SK-N-DZ (cell line): ENCODE results near the gene UBTF.
"Not testable (repeated sequence)": the region's sequence is repeated elsewhere in the genome, so short reads cannot be mapped to it uniquely, and the experiment has no call there.

Experiments used
- DNase-seq: peaks from one replicate; pipeline ENCODE4 v3.0.0-alpha.2; 2015; ENCODE audit warnings: low spot score

UBTF gene

DNA sequence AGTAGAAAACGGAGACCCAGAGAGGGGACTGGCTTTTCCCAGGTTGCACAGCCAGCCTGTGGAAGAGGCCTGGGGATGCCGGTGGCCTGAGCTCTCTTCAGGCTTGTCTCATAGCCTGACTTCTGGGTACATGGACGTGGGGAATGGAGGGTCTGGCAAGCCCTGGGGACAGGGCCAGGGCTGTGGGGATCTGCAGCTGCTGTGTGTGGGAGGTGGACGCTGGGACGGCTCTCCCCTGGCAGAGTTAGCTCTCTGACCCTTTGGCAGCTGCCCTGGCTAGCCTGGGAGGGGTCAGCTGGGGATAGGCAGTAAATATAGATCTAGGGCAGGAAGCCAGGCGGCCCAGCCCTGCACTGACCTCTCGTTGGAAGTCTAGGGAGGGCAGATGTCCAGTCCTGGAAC lies 28.0 kb upstream of the UBTF start:
- no peak for DNase-seq

DNA sequence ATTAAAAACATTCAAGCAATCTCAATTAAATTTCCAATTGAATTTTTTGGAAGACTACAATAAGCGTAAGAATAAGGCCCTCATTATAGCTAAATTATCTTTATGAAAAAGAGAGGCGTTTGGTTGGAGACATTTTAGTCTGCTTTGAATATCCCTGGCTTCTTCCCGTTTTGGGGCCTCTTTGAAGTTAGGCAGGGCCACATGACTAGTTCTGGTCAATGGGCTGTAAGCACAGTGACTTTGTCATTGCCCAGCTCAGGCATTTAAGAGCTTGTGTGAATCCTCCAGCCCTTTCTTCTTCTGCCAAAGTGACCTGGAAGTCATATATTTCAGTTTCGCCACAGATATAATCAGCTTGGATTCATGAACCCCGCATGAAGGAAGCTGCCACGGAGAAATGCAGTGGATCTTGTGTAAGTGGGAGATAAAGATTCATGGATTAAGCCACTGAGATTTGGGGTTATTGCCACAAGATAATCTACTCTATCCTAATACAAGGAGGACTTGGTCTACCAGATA lies 21.7 kb upstream of the UBTF start:
- DNase-seq = no peak

DNA sequence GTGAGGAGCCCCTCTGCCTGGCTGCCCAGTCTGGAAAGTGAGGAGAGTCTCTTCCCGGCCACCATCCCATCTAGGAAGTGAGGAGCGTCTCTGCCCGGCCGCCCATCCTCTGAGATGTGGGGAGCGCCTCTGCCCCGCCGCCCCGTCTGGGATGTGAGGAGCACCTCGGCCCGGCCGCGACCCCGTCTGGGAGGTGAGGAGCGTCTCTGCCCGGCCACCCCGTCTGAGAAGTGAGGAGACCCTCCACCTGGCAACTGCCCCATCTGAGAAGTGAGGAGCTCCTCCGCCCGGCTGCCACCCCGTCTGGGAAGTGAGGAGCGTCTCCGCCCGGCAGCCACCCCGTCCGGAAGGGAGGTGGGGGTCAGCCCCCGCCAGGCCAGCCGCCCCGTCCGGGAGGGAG lies 18.4 kb upstream of the UBTF start:
- DNase-seq = not testable (repeated sequence)

DNA sequence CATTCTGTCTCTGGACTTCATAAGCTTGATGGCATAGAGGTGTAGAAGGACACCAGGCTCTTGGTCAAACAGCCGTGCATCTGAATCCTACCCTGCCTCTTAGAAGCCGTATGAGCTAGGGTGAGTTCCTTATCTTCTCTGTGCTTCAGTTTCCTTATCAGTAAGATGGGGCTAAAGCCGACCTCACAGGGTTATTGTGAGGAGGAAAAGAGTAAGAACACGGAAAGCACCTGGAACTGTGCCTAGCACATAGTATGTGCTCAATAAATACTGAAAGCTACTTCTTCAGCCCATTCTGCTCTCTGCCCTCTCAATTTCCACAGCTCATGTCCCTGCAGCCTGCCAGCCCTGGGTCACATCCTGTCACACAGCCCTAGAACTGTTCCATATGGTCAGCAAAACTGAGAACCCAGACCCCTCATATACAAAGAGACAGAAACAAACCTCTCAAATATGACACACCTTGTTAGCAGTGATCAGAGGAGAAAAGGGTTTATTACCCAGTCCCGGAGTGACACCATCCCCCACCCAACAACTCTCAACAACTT lies 17.0 kb upstream of the UBTF start:
- no peak for DNase-seq

DNA sequence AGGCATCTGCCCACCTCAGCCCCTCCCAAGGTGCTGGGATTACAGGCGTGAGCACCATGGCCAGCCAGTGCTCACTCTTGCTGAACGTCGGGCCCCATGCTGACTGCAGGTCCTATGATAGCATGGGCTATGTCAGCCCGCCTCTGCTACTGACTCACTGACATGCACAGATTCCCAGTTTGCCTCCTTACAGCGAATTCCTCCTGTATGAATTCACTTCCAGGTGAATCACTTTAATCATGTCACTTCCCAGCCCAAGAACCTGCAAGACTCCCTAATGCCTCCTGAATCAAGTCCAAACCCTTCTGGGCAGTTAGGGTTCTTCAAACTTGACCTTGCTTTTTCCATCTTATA lies 16.1 kb upstream of the UBTF start:
- no peak for DNase-seq

DNA sequence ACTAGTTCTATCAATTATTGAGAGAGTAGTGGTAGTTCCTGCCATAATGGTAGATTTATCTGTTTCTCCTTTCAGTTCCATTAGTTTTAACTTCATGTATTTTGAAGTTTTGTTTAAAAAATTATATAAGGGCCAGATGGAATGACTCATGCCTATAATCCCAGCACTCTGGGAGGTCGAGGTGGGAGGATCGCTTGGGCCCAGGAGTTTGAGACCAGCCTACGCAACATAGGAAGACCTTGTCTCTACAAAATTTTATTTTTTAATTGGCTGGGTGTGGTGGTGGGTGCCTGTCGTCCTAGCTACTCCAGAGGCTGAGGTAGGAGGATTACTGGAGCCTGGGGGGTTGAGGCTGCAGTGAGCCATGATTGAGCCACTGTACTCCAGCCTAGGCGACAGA lies 14.1 kb upstream of the UBTF start:
- no peak for DNase-seq

DNA sequence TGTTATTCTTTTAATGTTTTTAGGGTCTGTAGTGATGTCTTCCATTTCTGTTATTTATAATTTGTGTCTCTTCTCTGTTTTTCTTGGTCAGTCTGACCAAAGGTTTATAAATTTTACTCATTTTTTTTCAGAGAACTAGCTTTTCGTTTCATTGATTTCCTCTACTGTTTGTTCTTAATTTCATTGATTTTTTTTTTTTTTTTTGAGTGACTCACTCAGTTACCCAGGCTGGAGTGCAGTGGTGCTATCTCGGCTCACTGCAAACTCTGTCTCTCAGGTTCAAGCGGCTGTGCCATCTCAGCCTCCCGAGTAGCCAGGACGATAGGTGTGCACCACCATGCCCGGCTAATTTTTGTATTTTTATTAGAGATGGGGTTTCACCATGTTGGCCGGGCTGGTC lies 12.6 kb upstream of the UBTF start:
- no peak for DNase-seq

DNA sequence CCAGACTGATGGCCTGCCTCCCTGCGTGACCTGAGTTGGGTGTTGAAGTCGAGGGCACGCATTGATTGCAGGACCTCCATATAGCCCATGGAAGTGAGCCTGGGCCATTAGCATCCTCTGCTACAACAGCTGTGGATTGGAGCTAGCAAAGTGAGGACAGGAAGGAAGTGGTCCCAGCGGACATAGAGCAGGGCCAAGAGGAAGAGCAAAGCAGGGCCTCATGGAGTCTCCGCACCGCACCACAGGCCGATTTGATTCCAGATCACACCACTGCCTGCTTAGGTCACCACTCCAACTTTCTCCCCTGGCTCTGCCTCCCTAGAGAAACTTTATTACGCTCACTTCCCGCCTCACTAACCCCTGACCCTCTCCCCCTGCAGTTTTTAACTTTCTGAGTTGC lies 10.7 kb upstream of the UBTF start:
- DNase-seq = no peak

DNA sequence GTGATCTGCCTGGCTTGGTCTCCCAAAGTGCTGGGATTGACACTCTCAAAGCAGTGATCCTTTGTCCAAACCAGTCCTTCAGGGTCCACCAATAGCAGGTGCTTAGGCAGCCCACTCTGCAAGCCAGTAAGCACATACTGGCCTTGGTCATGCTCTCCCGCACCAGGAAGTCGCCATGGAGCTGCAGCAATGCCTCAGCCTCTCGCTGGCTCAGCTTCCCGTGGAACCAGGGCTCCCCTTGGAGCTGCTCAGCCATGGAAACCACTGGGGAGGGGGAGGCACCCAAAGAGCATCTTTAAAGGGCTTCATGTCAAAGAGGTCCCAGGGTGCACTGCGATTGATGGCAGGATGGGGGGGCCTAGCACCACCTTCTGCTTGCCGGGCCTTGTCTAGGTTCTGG lies 9.6 kb upstream of the UBTF start:
- no peak for DNase-seq

DNA sequence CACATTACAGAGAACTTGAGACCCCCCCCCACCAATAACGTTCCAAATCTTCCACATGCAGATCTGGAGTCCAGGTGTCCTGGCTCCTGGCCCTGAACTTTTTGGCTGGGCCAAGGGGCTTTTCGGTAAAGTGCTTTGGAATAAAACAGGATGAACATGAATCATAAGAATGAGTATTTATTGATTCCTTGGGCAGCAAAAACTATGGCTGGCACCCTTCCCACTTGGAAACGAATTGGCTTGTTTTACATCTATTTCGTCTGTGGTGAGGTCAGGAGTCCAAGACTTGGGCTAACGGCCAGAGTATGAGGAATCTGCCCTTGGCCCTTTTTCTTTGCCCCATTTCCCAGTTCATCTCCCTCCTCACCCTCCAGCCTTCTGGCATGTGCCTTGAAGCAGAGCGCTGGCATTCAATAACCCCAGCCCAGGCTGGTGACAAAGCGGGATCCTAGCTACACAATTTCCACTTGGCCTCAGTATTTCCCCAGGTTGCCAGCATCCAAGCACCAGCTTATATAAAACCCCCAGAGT lies 4.1 kb upstream of the UBTF start:
- no peak for DNase-seq

DNA sequence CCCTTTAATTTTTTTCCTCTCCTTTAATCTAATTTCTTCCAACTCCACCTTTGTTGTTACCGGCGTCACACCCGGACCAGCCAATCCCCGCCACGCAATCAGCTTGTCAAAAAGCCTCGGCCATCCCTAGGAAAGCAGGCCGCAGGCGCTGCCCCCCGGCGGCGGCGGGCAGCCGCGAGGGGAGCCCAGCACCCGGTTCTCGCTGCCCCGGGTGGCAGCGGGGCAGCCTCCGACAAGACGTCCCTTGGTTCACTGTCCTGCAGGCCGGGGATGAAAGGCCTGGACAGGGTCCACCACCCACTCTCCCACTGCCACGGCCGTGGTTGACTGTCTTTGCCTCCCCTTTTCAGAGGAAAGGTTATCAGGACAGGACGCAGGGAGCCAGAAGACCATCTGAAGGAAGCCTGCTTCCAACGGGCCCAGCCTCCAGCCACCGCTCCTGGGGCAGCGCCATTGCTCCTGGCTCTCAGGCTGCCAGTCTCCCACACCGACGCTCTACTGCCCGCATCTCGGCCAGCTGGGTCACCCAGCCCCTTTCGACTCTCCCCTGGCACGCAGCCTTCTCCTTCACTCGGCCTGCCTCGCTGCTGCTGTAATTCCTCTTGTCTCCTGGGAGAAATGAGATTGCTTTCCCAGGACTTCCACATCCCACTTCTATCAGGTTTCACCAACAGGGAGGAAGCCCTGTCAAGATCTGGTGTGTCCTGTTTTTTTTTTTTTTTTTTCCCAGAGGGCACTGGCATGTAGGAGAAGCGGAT lies 2.8 kb upstream of the UBTF start:
- DNase-seq = peak; percentile 95

DNA sequence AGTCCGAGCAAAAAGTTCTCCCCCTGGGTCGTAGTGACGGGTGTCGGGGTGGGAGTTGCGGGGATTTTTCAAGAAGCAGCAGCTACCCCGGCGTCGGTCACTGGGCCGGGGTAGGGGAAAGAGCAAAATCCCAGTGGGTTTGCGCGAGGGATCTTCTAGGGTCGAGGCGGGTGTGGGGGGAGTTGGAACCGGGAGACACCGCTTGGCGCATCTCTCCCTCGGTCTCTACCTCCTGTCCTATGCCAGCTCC lies 2.3 kb upstream of the UBTF start:
- DNase-seq = no peak

DNA sequence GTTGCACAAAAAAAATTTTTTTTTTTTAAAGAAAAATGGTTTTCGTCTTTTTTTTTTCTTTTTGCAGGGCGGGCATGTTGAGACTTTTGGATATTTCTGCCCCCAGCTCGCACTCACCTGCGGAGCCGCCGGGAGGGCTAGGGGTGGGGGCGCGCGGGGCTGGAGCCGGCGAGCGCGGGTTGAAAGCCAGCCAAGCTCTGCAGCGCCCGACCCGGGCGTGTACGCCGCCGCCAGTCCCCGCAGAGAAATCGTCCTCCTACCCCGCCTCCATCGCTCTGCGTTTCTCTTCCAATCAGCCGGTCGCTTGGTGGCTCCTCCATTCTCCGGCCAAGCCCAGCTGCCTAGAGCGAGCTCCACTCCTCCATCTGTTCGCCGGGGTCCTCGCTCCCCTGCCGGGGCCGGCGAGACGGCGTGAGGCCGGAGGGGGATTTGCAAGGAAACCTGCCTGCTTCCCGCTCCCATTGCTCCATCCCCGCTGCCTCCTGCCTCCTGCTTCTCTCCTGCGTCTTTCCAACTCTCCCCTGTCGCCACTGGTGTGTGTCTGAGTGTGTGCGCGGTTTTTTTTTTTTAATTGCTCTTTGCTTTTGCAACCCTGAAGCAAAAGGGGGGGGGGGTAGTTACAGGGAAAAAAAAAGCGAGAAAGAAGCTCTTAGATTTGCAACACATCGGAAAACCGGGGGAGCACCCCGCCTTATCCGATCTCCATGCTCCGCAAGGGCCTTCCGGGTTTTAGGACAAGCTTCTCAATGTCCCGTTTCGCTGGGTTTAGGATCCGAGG lies 1.8 kb upstream of the UBTF start:
- peak; percentile 88 for DNase-seq

DNA sequence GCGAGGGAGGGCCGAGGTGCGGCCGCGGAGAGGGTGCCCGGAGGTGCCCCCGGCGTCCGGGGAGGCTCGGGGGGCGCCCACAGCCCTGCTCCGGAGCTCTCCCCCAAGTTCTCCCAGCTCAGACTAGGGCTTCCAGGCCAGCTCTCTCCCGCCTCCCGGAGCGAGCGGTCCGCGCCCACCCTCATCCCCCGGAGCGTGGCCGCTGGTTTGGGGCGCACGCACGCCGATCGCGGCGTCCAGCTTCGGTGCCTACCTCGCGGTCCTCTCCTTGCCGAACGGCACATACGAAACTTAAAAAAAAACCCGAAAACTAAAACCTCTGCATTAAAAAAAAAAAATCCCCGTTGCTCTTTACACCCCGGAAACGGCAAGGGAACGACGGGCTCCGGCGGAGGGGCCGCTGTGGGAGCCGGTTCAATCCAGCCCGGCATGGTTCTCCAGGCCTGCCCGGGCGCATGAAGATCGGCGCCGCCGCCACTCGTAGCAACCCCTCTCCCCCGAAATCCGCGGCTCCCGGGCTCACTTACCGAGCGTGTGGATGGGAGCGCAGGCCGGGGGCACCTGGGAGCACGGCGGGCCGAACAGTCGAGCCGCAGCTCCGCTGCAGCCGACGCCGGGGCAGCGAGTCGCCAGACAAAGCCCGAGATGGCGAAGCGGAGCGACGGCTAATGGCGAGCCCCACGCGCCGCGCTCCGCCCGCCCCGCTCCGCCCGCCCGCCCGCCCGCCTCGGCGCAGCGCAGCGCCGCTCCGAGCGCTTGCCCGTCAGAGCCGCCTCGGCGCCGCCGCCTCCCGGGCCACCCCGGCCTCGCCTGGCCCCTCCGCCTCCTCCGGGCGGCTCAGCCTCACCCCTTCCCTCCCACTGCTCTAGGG lies 973 bp upstream of the UBTF start:
- DNase-seq = no peak

DNA sequence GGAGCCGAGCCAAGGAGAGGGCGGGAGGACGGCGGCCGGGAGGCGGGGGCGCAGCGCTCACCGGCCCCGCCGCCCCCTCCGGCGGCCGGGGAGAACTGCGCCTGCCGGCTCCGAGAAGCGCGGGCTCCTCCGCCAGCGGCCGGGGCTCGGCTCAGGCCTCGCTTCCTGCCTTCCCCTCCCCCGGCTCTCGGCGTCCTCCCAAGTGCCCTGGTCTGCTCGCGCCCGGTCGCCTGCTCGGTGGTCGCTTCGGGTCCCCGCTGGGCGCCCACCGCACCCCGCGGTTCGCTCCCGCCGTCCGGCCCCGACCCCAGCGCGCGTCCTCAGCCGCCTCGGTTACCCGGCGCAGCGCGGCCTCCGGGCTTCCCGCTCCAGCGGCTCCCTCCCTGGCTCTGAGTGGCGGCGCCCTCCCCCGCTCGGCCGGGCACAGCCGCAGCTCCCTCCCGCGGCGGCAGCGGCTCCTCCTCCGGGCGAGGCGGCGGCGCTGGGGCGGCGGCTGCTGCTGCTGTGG lies 313 bp downstream of the UBTF start:
- peak; percentile 66 for DNase-seq

DNA sequence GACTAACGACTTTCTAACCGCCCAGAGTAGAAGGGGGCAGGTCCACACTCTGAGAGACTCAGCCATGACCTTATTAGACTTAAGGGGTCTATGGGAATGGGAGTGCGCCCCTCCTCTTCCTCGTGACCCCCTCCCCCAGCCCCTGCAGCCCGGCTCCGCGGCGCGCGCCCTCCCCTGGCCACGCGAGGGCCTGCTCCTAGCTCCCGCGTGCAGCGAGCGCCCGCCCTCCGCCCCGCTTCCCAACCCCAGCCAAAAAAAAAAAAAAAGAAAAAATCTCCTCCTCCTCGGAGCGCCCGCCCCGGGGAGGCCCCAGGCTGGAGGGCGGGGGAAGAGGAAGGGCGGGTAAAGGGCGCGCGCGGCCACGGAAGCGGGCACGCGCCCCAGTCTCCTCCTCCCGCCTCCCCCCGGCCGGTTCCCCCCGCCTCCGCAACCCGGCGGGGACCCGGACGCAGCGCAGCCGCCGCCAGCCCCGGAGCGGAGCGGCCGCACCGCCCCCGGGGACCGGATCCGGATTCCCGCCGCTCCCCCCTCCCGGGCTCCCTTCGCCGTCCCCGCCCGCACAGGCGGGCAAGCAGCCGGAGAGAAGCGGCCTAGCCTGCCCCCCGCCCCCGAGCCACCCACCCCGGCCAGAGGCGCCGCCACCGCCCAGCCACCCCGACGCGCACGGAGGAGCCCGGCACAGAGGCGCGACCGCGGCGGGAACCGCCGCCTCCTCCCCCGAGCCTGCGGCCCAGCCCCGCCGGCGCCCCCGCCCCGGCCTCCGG lies 949 bp downstream of the UBTF start:
- peak; percentile 93 for DNase-seq

DNA sequence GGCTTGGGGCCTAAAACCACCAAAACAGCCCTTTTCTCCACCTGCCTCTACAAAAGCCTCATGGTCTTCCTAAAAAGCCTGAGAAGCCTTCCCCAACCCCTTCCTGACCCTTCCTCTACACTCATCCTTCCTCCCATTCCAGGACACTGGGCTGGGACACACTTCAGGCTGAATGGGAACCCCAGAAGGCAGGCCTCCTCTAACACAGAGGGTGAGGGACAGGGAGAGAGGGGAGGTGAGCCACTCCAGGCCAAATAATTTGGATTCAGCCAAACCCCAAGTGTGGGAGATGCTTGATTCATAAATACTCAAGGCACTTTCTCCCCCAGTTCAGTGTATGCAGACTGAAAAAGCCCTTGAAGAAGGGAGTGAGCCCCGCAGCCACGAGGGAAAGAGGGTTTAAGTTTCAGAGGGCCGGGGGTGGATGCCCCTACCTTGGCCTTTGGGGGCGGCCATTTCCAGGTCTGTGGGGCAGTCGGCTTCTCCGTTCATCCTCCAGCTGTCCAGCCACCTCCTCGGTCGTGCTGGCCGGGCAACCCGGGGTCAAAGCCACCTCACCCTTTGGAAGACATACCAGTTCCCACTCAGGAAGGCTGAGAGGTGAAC lies 1.6 kb downstream of the UBTF start:
- no peak for DNase-seq

DNA sequence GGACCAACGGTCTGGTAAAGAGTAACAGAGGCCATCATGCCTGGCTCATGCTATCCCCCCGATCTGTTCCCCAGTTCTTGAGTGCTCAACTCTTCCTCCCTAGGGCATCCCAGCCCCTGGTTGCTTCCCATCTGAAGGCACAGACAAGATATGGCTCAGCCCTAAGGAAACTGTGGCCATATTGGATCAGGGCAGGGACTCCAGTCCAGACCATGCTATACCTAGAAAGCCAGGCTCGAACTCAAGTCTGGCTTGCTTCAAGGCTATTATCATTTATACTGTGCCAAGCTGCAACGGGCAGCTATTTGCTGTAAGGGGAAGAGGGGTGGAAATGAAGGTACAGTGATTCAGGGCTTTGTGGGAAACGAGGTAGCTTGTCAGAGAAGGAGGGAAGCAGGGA lies 2.8 kb downstream of the UBTF start:
- no peak for DNase-seq

DNA sequence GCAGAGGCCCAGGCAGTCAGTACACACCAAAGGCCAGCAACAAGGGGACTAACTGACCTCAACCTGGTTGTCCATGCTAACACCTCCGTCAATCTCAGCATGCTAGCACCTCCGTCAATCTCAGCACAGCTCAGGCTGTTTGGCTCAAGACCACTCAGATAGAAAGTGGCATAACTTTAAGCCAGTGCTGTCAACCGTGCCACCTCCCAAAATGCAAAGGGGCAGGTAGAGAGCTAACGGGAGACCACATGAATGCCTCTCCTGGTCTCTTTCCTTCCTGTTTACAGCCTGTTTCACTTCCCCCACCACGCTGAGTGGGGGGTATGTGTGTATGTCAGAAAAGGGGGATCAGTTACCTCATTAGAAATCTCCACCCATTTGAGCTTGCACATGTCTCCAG lies 3.3 kb downstream of the UBTF start:
- no peak for DNase-seq

DNA sequence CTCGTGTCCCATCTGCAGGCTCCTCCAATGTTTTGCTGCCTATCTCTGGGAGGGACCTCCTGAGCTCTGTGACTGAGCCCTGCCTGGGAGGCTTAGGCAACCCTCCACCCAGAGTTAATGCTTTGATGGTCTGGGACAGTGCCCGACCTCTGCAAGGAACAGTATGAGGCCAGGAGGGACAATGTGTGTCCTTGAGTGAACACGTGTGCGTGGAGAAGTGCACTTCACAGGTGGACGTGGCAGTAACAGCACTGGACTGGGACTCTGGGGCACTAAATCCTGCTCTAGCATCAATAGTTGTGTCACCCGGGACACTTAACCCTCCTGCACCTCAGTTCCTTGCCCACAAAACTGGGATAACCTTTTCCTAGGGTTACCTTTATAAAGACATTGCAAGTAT lies 4.6 kb downstream of the UBTF start:
- DNase-seq = no peak

DNA sequence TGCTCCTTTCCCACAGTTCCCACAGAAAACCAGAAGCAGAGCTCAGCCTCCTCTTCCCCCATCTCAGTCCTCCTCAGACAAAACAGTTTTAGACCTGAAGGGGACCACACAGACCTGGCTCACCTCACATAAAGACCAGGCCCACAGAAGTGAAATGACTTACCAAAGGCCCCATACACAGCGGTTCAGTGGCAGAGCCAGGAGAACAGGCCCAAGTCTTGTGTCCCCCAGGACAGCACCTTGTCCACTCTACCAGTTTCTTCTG lies 5.3 kb downstream of the UBTF start:
- no peak for DNase-seq
